Thymus (tissue), 11 donors: ENCODE measurements around the gene PPFIBP2. TPM values are rescaled to one million over a fixed set of nuclear protein-coding genes. Genes with fewer than 3 reads are reported as not detected.
A peak's percentile ranks its signal among the peaks of the same experiment; 100 is the strongest.
"Not testable (repeated sequence)": the region's sequence is repeated elsewhere in the genome, so short reads cannot be mapped to it uniquely, and the experiment has no call there.

Experiments used
- DNase-seq, 9 donors: peaks; one replicate each; pipeline ENCODE4 v3.0.0-alpha.2; 2013; ENCODE audit warnings: low spot score in 9 of 9, low read depth in 6 of 9, missing footprints in 1 of 9
- H3K27ac ChIP-seq, 2 donors: one replicate each; pipeline ENCODE4 v1.5.1; 2013; ENCODE audit warnings: control low read depth in 1 of 2, low read depth in 1 of 2, low read length in 1 of 2, mild to moderate bottlenecking in 1 of 2, moderate library complexity in 1 of 2
- H3K27me3 ChIP-seq, 2 donors: one replicate each; pipeline ENCODE4 v1.5.1; 2013; ENCODE audit warnings: low read length in 1 of 2; ENCODE audit not compliant: control insufficient read depth in 2 of 2, insufficient read depth in 1 of 2
- H3K36me3 ChIP-seq, 2 donors: one replicate each; pipeline ENCODE4 v1.5.1; 2013; ENCODE audit warnings: low read length in 1 of 2, mild to moderate bottlenecking in 1 of 2, moderate library complexity in 1 of 2; ENCODE audit not compliant: control insufficient read depth in 2 of 2, insufficient read depth in 2 of 2
- H3K4me1 ChIP-seq, 2 donors: one replicate each; pipeline ENCODE4 v1.5.1; 2013; ENCODE audit warnings: low read length in 2 of 2; ENCODE audit not compliant: control insufficient read depth in 2 of 2, insufficient read depth in 2 of 2
- H3K4me3 ChIP-seq, 2 donors: one replicate each; pipeline ENCODE4 v1.5.1; 2013; ENCODE audit warnings: low read length in 2 of 2, control low read depth in 1 of 2, mild to moderate bottlenecking in 1 of 2
- H3K9me3 ChIP-seq, 2 donors: one replicate each; pipeline ENCODE4 v1.5.1; 2013; ENCODE audit warnings: low read length in 1 of 2, mild to moderate bottlenecking in 1 of 2; ENCODE audit not compliant: control insufficient read depth in 2 of 2, insufficient read depth in 1 of 2
- WGBS: extraction: QIAGEN DNeasy Blood & Tissue Kit; methylation state at CpG from one replicate; pipeline ENCODE4 v1.1.7; 2013; 5-methylcytosine and 5-hydroxymethylcytosine counted together
- polyA plus RNA-seq: library from polyadenylated mRNA; stranded (reverse); fragments of 200-250 nt; gene quantifications from one replicate; pipeline ENCODE4 v1.2.3, GENCODE V29; 2013
- total RNA-seq: library from RNA; stranded (reverse); fragments of 120-200 nt; gene quantifications from one replicate; pipeline ENCODE4 v1.2.4, GENCODE V29; 2013
- donor health status: healthy.

Gene PPFIBP2
- total and polyA plus RNA-seq, 2 donors: 5.6 to 6.0 TPM

DNA sequence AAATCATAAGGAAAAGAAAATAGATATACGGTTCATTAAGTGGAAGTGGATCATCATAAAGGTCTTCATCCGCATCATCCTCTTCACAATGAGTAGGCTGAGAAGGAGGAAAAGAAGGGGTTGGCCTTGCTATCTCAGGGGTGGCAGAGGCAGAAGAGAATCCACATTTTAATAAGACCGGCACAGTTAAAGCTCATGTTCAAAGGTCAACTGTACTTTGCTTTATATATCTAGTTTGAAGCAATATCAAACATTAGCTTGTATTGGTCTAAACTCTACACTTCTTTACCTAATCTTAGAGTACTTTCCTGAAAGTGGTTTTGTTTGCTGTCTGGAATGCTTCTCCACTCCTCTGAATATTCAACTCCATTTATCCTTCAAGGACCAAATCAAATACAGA lies 5.7 kb upstream of the PPFIBP2 start:
- peaks cover 0 to 15% of the 10 kb centered on the region in 2 donors for H3K27me3 ChIP-seq
- peaks cover 0 to 4% of the 10 kb centered on the region in 2 donors for H3K9me3 ChIP-seq
- 99% methylated on average over 3 of the region's 3 CpGs for WGBS
- DNase-seq: no peak
- H3K27ac ChIP-seq: no peak overlapping the region
- H3K4me3 ChIP-seq: no peak overlapping the region
- no peaks in the 10 kb centered on the region for H3K36me3 ChIP-seq
- H3K4me1 ChIP-seq: peaks cover 13 to 19% of the 10 kb centered on the region in 2 donors

DNA sequence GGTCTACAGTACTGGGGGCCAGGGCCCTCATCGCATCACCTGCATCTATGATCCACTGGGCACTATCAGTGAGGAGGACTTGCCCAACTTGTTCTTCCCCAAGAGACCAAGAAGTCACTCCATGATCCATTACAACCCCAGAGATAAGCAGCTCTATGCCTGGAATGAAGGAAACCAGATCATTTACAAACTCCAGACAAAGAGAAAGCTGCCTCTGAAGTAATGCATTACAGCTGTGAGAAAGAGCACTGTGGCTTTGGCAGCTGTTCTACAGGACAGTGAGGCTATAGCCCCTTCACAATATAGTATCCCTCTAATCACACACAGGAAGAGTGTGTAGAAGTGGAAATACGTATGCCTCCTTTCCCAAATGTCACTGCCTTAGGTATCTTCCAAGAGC lies 3.8 kb upstream of the PPFIBP2 start:
- peaks cover 11 to 30% of the 10 kb centered on the region in 2 donors for H3K27me3 ChIP-seq
- no peak for DNase-seq
- no peak overlapping the region for H3K4me3 ChIP-seq
- H3K27ac ChIP-seq: no peak overlapping the region
- peaks cover 0 to 4% of the 10 kb centered on the region in 2 donors for H3K9me3 ChIP-seq
- peaks cover 16 to 19% of the 10 kb centered on the region in 2 donors for H3K4me1 ChIP-seq
- no peaks in the 10 kb centered on the region for H3K36me3 ChIP-seq
- 95% methylated on average over 2 of the region's 2 CpGs for WGBS

- peaks cover 0 to 4% of the 10 kb centered on the region in 2 donors for H3K9me3 ChIP-seq
- peaks cover 16 to 19% of the 10 kb centered on the region in 2 donors for H3K4me1 ChIP-seq
- H3K4me3 ChIP-seq: no peak overlapping the region
- 7% methylated on average over 5 of the region's 5 CpGs for WGBS
- H3K27me3 ChIP-seq: peaks cover 14 to 43% of the 10 kb centered on the region in 2 donors
- DNase-seq: peak in 1 of 9 donors; percentile 19
- H3K27ac ChIP-seq: peak overlapping the region in 1 of 2 donors; percentile 47
- no peaks in the 10 kb centered on the region for H3K36me3 ChIP-seq
These were observed 2.4 kb upstream of the PPFIBP2 start for GRCh38 chr11:7511401-7511800.

GRCh38 chr11:7512525-7513233 lies 1.1 kb upstream of the PPFIBP2 start:
- no peaks in the 10 kb centered on the region for H3K36me3 ChIP-seq
- peak overlapping the region; percentile 60 to 85 for H3K4me3 ChIP-seq
- WGBS: 17% methylated on average over 18 of the region's 18 CpGs
- H3K9me3 ChIP-seq: peaks cover 0 to 4% of the 10 kb centered on the region in 2 donors
- peak in 1 of 9 donors; percentile 36 for DNase-seq
- H3K27ac ChIP-seq: peak overlapping the region; percentile 74 to 85
- H3K4me1 ChIP-seq: peaks cover 16 to 19% of the 10 kb centered on the region in 2 donors
- peaks cover 14 to 46% of the 10 kb centered on the region in 2 donors for H3K27me3 ChIP-seq

DNA sequence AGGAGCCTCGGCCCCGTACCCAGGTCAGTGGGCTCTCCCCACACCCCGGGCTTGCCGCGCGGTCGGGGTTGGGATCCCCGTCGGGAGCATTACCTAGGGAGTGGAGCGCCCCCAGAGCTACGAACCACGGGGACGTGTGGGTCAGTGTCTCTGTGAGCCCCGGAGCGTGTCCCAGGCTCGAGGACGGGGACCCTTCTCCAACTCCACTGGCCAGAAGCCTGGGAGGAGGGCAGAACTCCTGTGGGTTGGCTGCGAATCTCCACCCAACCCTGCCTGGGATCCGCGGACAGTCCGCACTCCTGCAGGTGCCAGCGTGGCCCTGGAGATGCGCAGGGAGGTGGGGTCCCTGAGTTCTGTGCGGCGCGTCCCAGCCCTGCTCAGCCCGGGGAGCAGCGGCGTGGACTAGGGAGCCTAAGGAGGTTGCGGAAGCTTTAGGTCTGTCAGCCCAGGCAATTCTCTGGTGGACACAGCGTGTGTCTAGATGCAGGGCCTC lies 346 bp downstream of the PPFIBP2 start:
- no peaks in the 10 kb centered on the region for H3K36me3 ChIP-seq
- peaks cover 0 to 4% of the 10 kb centered on the region in 2 donors for H3K9me3 ChIP-seq
- H3K27ac ChIP-seq: no peak overlapping the region
- peak overlapping the region; percentile 60 to 85 for H3K4me3 ChIP-seq
- DNase-seq: no peak
- H3K4me1 ChIP-seq: peaks cover 16 to 19% of the 10 kb centered on the region in 2 donors
- H3K27me3 ChIP-seq: peaks cover 14 to 46% of the 10 kb centered on the region in 2 donors
- WGBS: 5% methylated on average over 31 of the region's 31 CpGs

GRCh38 chr11:7515447-7515886 lies 1.7 kb downstream of the PPFIBP2 start:
- Histone ChIP-seq H3K9me3 (peaks cover 0 to 4% of the 10 kb centered on the region in 2 donors), H3K36me3 (no peaks in the 10 kb centered on the region), H3K27ac (no peak overlapping the region), H3K4me1 (peaks cover 16 to 19% of the 10 kb centered on the region in 2 donors), H3K27me3 (peaks cover 14 to 46% of the 10 kb centered on the region in 2 donors), H3K4me3 (no peak overlapping the region)
- no peak for DNase-seq
- WGBS: 98% methylated on average over 1 of the region's 1 CpG

DNA sequence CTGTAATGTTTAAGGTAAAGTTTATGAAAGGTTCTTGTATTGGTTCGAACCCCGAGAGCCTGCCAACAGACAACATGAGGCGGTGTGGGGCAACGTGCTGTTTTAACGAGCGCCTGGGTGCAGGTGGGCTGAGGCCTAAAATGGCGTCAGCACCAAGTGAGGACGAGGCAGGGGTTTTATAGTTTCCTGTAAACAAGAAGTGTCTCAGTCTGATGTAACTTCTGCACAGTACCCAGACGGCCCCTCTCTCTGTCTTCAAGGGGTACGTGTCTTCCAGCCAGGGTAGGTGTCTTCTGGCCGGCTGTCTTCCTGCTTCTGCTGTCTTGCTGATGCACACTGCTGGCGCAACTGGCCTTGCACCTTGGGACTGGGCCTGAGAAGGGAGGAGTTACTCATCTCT lies 2.7 kb downstream of the PPFIBP2 start:
- Histone ChIP-seq H3K27ac (no peak overlapping the region), H3K4me3 (no peak overlapping the region), H3K27me3 (peaks cover 14 to 43% of the 10 kb centered on the region in 2 donors), H3K9me3 (peaks cover 0 to 4% of the 10 kb centered on the region in 2 donors), H3K4me1 (peaks cover 15 to 16% of the 10 kb centered on the region in 2 donors), H3K36me3 (no peaks in the 10 kb centered on the region)
- WGBS: 94% methylated on average over 12 of the region's 12 CpGs
- no peak for DNase-seq

GRCh38 chr11:7517743-7518142 lies 3.9 kb downstream of the PPFIBP2 start:
- H3K36me3 ChIP-seq, H3K27ac ChIP-seq, H3K9me3 ChIP-seq, H3K4me1 ChIP-seq, DNase-seq, H3K4me3 ChIP-seq: not testable (repeated sequence)
- H3K27me3 ChIP-seq: peaks cover 14 to 35% of the 10 kb centered on the region in 2 donors
- WGBS: 95% methylated on average over 13 of the region's 13 CpGs

DNA sequence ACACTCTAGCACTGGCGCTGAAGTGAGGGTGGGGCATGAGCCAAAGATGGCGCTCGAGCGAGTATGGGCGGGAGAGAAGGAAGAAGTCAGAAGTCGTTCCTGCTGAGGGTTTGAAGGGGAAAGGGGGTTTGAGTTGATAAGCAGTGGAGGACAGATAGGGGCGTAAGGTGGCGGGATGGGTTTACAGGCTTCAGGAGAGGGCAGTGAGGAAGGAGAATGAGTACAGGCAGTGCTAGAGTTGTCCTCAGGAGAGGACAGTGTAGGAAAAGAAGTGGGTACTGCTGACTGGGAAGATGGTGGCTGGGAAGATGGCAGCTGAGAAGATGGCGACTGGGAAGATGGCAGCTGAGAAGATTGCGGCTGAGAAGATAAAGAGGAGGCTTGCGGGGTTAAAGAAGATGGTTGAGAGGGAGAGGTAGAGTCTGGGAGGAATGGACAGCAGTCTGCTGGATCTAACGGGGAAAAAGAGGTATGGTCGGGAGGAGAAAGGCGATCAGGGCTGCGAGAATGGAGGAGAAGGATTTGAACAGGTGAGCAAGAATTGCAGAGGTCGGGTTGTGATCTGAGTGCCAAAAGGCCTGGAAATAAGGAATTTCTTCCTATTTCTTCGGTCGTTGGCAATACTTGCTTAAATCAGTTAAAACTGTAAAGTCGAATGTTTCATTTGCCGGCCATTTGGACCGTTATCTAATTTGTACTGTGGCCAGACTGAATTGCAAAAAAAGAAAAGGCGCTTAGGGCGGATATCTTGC lies 5.2 kb downstream of the PPFIBP2 start:
- no peak for DNase-seq
- WGBS: 95% methylated on average over 23 of the region's 23 CpGs
- Histone ChIP-seq H3K27me3 (peaks cover 11 to 23% of the 10 kb centered on the region in 2 donors), H3K27ac (no peak overlapping the region), H3K4me3 (no peak overlapping the region), H3K36me3 (no peaks in the 10 kb centered on the region), H3K9me3 (no peaks in the 10 kb centered on the region), H3K4me1 (no peaks in the 10 kb centered on the region)
